Subcutaneous adipose tissue (tissue), 4 donors: ENCODE measurements around the gene GNB1. TPM values are rescaled to one million over a fixed set of nuclear protein-coding genes. Genes with fewer than 3 reads are reported as not detected.

Experiments used
- CTCF ChIP-seq: fragments of 450-650 bp; IDR thresholded peaks from one replicate; pipeline ENCODE4 v1.5.1; 2016; ENCODE audit warnings: low read depth, mild to moderate bottlenecking, control low read depth, antibody characterized with exemption, moderate library complexity
- total RNA-seq, 4 donors: library from RNA; depleted of rRNA; stranded (reverse); fragments of >200 nt; gene quantifications; one replicate each; pipeline ENCODE4 v1.1.0, GENCODE V29; 2016

Gene GNB1
- total RNA-seq, 4 donors from 2014 or later, result 157 to 173 (median 164) TPM

GRCh38 chr1:1895456-1896336, 4.8 kb upstream of the GNB1 start:
- TF ChIP-seq CTCF, result no peak

DNA sequence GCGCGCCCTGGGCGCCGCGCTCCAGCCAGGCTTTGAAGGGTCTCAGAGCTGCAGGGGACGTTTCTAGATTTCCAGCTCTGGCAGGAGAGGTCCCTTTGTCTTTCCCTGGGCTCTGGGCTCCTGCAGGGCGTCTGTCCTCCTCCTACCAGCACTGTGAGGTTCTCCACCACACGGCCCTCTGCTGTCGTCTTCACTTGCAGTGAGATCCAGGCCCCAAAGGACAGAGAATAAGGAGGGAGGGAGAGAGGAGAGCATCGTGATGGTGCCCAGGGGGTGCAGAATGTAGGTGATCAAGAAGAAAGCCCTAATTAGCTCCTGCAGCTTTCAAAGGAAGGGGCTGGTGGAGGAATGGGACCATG, 4.2 kb upstream of the GNB1 start:
- TF ChIP-seq CTCF, result no peak

- TF ChIP-seq CTCF, result no peak
Measured at GRCh38 chr1:1894354-1895059, 3.6 kb upstream of the GNB1 start.

DNA sequence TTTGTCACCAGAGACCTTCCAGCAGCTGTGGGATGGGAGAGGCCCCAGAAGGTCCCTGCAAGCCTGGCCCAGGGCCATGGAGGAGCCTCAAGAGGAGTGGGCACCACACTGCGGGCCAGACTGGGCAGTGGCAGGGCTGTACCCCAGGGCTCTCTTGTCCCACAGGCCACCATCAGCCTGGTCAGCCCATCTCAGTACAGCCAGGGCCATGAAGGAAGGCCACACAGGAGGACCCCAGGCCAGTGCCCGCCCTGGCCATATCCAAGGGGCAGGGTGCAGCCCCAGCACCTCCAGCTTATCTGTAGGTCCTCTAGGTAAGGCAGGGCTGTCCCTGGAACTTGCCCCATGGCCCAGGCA, 3.1 kb upstream of the GNB1 start:
- TF ChIP-seq CTCF, result no peak

DNA sequence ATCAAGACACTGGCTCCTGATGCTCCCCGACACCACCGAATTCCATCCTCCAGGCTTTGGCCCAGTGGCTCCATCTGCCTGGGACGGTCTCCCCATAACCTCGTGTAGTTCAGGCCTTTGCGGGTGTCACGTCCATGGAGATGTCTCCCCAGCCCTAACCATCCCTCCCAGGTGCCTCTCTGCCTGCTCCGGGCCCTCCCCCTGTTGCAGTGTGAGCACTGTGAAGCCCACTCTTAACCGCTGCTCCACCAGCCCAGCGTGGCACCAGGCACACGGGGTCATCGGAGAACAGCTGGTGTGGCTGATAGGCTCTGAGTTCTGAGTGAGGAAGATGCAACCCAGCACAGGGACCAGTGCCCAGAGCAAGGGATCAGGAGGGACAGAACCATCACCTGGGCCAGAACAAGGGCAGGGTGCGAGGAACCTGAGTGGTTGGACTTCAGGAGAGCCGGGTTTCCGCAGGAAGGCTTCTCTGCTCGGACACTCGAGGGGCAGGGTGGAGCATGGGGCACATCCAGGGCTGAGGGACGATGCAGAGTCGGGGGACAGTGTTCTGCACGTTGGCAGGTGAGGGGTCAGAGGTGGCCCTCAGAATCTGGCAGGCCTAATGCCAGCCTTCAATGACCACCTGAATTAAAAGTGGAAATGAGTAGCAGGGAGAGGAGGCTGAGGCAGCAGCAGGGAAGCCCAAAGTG, 2.6 kb upstream of the GNB1 start:
- TF ChIP-seq CTCF, result no peak

GRCh38 chr1:1892763-1893120, 1.9 kb upstream of the GNB1 start:
- TF ChIP-seq CTCF, result no peak

DNA sequence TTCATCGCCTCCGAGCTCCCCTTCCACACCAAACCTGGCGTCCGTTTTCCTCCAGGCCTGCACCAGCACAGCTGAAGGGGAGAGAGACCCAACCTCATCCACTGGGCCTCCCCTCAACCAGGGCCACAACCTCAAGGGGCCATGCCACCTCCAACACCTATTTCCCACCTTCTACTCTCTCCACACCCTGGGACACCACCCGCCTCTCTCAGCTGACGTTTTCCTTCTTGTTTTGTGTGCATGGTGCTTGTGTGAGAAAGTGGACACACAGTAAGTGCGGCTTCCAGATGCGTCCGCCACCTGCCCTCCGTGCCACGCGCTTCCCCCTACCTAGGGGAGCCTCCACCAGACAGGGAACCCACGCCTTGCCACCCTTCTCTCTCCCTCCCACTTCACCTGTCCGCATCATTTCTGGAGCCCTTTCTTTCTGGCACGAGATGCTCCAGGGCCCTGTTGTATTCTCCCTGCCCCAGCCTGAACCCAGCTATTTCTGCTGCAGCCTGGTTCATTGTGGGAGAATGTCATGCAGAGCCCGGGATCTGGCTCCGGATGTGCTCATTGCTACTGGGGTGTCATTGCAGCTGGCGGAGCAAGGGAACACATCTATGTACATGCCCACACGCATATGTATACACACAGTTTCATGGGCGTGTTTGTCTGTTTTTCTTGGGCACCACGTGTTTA, 1.3 kb upstream of the GNB1 start:
- TF ChIP-seq CTCF, result no peak
